HFF-Myc (cell line): ENCODE data around the gene DLGAP4.

ENCODE experiments used
- DNase-seq: peaks from one replicate; pipeline ENCODE4 v3.0.0-alpha.2; 2011; ENCODE audit warnings: low read depth; ENCODE audit errors: extremely low read depth
- H3K4me3 ChIP-seq: replicated peaks from 2 replicates; pipeline ENCODE4 v1.5.1; 2011; ENCODE audit warnings: low read depth, mild to moderate bottlenecking, control low read depth, low read length
- TF ChIP-seq, protein P1 (sequence below): IDR thresholded peaks from 2 replicates; pipeline ENCODE4 v1.5.1; 2012; ENCODE audit warnings: mild to moderate bottlenecking, low read depth, low read length, control low read depth; ENCODE audit errors: missing control alignments

DLGAP4 gene

DNA sequence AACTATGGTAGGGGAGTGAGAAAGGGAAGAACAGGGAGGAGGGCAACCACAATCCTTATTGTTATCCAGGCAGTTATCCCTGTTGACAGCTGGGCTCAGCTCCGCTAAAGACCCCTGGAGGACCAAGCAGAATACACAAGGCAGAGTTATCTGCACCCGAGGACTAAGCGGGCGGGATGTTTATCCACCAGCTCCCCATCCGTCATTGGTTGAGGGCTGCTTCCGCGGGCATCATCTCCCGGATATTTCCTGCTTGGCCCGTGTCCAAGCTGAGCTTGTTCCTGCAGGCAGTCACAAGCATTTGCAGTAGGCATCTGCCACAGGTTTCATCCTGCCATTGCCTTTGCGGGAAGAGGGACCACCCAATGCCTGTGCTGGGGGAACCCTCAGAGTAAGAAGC is 102.1 kb downstream of the DLGAP4 start:
- TF ChIP-seq, protein P1, sequence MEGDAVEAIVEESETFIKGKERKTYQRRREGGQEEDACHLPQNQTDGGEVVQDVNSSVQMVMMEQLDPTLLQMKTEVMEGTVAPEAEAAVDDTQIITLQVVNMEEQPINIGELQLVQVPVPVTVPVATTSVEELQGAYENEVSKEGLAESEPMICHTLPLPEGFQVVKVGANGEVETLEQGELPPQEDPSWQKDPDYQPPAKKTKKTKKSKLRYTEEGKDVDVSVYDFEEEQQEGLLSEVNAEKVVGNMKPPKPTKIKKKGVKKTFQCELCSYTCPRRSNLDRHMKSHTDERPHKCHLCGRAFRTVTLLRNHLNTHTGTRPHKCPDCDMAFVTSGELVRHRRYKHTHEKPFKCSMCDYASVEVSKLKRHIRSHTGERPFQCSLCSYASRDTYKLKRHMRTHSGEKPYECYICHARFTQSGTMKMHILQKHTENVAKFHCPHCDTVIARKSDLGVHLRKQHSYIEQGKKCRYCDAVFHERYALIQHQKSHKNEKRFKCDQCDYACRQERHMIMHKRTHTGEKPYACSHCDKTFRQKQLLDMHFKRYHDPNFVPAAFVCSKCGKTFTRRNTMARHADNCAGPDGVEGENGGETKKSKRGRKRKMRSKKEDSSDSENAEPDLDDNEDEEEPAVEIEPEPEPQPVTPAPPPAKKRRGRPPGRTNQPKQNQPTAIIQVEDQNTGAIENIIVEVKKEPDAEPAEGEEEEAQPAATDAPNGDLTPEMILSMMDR = no peak
- DNase-seq = no peak
- no peak overlapping the region for H3K4me3 ChIP-seq

DNA sequence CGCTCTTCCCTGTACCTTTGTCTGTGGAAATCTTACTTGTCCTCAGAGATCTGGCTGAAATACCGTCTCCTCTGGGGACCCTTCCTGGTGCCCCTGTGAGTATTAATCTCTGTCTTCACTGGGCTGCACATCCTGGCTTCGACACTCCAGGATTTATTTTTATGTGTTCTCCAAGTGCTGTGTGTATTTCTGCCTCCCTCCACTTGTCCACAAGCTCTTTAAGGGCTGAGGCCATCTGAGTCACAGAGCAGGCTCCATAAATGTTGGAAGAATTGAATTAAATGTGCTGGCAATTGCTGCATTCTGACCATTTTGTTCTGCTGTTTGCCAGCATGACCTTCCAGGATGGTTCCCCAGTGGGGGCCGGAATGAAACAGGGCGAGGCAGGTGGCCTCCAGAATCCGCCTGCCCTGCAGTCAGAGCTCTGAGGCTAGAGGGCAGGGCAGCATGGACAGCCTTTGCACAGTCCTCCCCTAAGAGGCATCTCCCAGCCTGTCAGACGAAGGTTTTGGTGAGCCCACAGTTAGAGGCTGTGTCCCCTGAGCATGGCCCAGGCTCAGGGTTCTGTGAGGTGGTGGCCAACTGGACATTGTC is 105.8 kb downstream of the DLGAP4 start:
- DNase-seq = no peak
- H3K4me3 ChIP-seq = no peak overlapping the region
- TF ChIP-seq, protein P1 = no peak

- H3K4me3 ChIP-seq = no peak overlapping the region
- TF ChIP-seq, protein P1 = no peak
- DNase-seq = no peak
These were observed 109.4 kb downstream of the DLGAP4 start for GRCh38 chr20:36415475-36416002.

GRCh38 chr20:36418711-36419110 is 112.6 kb downstream of the DLGAP4 start:
- H3K4me3 ChIP-seq = no peak overlapping the region
- no peak for DNase-seq
- TF ChIP-seq, protein P1 = no peak

GRCh38 chr20:36421641-36422040 is 115.5 kb downstream of the DLGAP4 start:
- TF ChIP-seq, protein P1 = no peak
- no peak for DNase-seq
- H3K4me3 ChIP-seq = no peak overlapping the region

GRCh38 chr20:36424314-36424713 is 118.2 kb downstream of the DLGAP4 start:
- H3K4me3 ChIP-seq = no peak overlapping the region
- no peak for DNase-seq
- TF ChIP-seq, protein P1 = no peak

DNA sequence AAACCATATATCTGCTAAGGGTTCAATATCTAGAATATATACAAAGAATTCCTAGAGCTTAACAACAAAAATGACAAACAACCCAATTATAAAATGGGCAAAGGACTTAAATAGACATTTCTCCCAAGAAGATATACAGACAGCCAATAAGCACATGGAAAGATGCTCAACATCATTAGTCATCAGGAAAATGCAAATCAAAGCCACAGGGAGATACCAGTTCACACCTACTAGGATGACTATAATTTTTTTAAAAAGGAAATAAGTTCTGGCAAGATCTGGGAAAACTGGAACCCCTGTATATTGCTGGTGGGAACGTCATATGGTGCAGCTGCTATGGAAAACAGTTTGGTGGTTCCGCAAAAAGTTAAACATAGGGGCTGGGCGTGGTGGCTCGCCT is 119.0 kb downstream of the DLGAP4 start:
- H3K4me3 ChIP-seq = no peak overlapping the region
- no peak for DNase-seq
- TF ChIP-seq, protein P1 = no peak
